CD14-positive monocyte (primary cell): ENCODE measurements around the gene CKAP5. TPM values are rescaled to one million over a fixed set of nuclear protein-coding genes. Genes with fewer than 3 reads are reported as not detected.

Source experiments
- DNase-seq, 3 donors: peaks; one replicate each; pipeline ENCODE4 v3.0.0-alpha.2; 2011 to 2022
- H2AFZ ChIP-seq: 2 replicates; pipeline ENCODE4 v1.6.0; 2012; ENCODE audit warnings: mild to moderate bottlenecking, low read depth, low read length, inconsistent platforms; ENCODE audit not compliant: insufficient read depth, poor library complexity, severe bottlenecking
- H3K27ac ChIP-seq, 2 donors: 1 replicate in 1 of 2; 2 replicates in 1 of 2; pipeline ENCODE4 v1.5.1; 2012 to 2013; ENCODE audit warnings: low read length in 2 of 2, control low read depth in 1 of 2, inconsistent platforms in 1 of 2, low read depth in 1 of 2, mild to moderate bottlenecking in 1 of 2
- H3K27me3 ChIP-seq, 2 donors: one replicate each; pipeline versions ENCODE4 v1.6.0 to v1.6.1; 2011 to 2013; ENCODE audit warnings: low read length in 2 of 2; ENCODE audit not compliant: control insufficient read depth in 2 of 2, insufficient read depth in 2 of 2
- H3K36me3 ChIP-seq, 2 donors: replicated peaks in 1 of 2; 1 replicate in 1 of 2; 2 replicates in 1 of 2; pipeline versions ENCODE4 v1.5.1 to v1.6.1; 2012 to 2013; ENCODE audit warnings: low read length in 2 of 2, control low read depth in 1 of 2, inconsistent platforms in 1 of 2, mild to moderate bottlenecking in 1 of 2; ENCODE audit not compliant: insufficient read depth in 2 of 2, control insufficient read depth in 1 of 2
- H3K4me1 ChIP-seq, 2 donors: 1 replicate in 1 of 2; 2 replicates in 1 of 2; pipeline versions ENCODE4 v1.5.1 to v1.6.1; 2012 to 2013; ENCODE audit warnings: low read length in 2 of 2, control low read depth in 1 of 2, inconsistent platforms in 1 of 2, mild to moderate bottlenecking in 1 of 2, moderate library complexity in 1 of 2; ENCODE audit not compliant: insufficient read depth in 2 of 2, control insufficient read depth in 1 of 2
- H3K4me2 ChIP-seq: replicated peaks from 2 replicates; pipeline ENCODE3; 2012; ENCODE audit warnings: low read length, moderate library complexity, mild to moderate bottlenecking; ENCODE audit not compliant: poor library complexity, severe bottlenecking; ENCODE audit errors: extremely low read depth
- H3K4me3 ChIP-seq, 3 experiments: fragments of 200-600 bp in 1 of 3; sonication (generic) in 1 of 3; replicated peaks in 1 of 3; 1 replicate in 2 of 3; 2 replicates in 1 of 3; pipeline ENCODE4 v1.5.1; 2011 to 2013; ENCODE audit warnings: low read length in 3 of 3, mild to moderate bottlenecking in 3 of 3, control low read depth in 2 of 3, low read depth in 2 of 3, inconsistent platforms in 1 of 3, moderate library complexity in 1 of 3
- H3K79me2 ChIP-seq: 2 replicates; pipeline ENCODE4 v1.6.0; 2012; ENCODE audit warnings: mild to moderate bottlenecking, control low read depth, inconsistent platforms, low read length, moderate library complexity; ENCODE audit not compliant: insufficient read depth
- H3K9ac ChIP-seq: 2 replicates; pipeline ENCODE4 v1.6.0; 2017; ENCODE audit warnings: low read length, mild to moderate bottlenecking; ENCODE audit not compliant: insufficient read depth, poor library complexity, severe bottlenecking
- H3K9me3 ChIP-seq, 2 donors: replicated peaks in 1 of 2; 1 replicate in 1 of 2; 2 replicates in 1 of 2; pipeline versions ENCODE4 v1.5.1 to v1.6.1; 2012 to 2013; ENCODE audit warnings: low read length in 2 of 2, control low read depth in 1 of 2; ENCODE audit not compliant: control insufficient read depth in 1 of 2, insufficient read depth in 1 of 2
- H4K20me1 ChIP-seq: 2 replicates; pipeline ENCODE4 v1.6.0; 2012; ENCODE audit warnings: mild to moderate bottlenecking, low read length, control low read depth, moderate library complexity; ENCODE audit not compliant: insufficient read depth
- H3K27ac Mint-ChIP-seq, 7 donors: one replicate each; pipeline ENCODE4 v1.8.0; 2020; ENCODE audit warnings: mild to moderate bottlenecking in 7 of 7, mixed read lengths in 7 of 7, moderate library complexity in 6 of 7, inconsistent platforms in 2 of 7
- H3K27me3 Mint-ChIP-seq, 3 donors: one replicate each; pipeline ENCODE4 v1.8.0; 2021 to 2022; ENCODE audit warnings: low read depth in 3 of 3, mild to moderate bottlenecking in 3 of 3, mixed read lengths in 3 of 3, moderate library complexity in 3 of 3, inconsistent platforms in 1 of 3
- H3K36me3 Mint-ChIP-seq, 2 donors: one replicate each; pipeline ENCODE4 v1.8.0; 2020; ENCODE audit warnings: mixed read lengths in 2 of 2, inconsistent platforms in 1 of 2, mild to moderate bottlenecking in 1 of 2
- H3K4me1 Mint-ChIP-seq: one replicate; pipeline ENCODE4 v1.8.0; 2020; ENCODE audit warnings: mild to moderate bottlenecking, mixed read lengths
- H3K4me3 Mint-ChIP-seq, 2 donors: one replicate each; pipeline ENCODE4 v1.8.0; 2020; ENCODE audit warnings: mild to moderate bottlenecking in 2 of 2, mixed read lengths in 2 of 2, moderate library complexity in 1 of 2
- H3K9me3 Mint-ChIP-seq, 7 donors: one replicate each; pipeline ENCODE4 v1.8.0; 2020 to 2022; ENCODE audit warnings: mixed read lengths in 7 of 7, mild to moderate bottlenecking in 6 of 7, moderate library complexity in 6 of 7, inconsistent platforms in 2 of 7
- WGBS: methylation state at CpG from one replicate; pipeline ENCODE4 v1.1.5; 2013; ENCODE audit warnings: missing lambda C conversion rate; ENCODE audit not compliant: insufficient coverage; 5-methylcytosine and 5-hydroxymethylcytosine counted together
- intact Hi-C, 2 donors: fragments of 100-400 bp; cut with micrococcal nuclease; formaldehyde crosslinking; loops; one replicate each; pipeline versions ENCODE4 v1.15.0 to v1.15.1; 2023
- polyA plus RNA-seq, 3 donors: library from polyadenylated mRNA; depleted of rRNA in 1 of 3; unstranded in 2 of 3; stranded (reverse) in 1 of 3; fragments of 300-500 nt in 2 of 3; fragments of >200 nt in 1 of 3; fragmentation: Illumina TruSeq in 2 of 3; gene quantifications; 1 replicate in 2 of 3; 2 replicates in 1 of 3; pipeline ENCODE4 v1.2.3, GENCODE V29; 2012 to 2021
- TF ChIP-seq, protein P1 (sequence below): fragments of 200-600 bp; IDR thresholded peaks from one replicate; pipeline ENCODE4 v1.8.0; 2022; ENCODE audit warnings: antibody characterized with exemption, mild to moderate bottlenecking

CKAP5 gene
- polyA plus RNA-seq, 3 donors, result 6.4 to 10.2 (median 7.9) TPM

DNA sequence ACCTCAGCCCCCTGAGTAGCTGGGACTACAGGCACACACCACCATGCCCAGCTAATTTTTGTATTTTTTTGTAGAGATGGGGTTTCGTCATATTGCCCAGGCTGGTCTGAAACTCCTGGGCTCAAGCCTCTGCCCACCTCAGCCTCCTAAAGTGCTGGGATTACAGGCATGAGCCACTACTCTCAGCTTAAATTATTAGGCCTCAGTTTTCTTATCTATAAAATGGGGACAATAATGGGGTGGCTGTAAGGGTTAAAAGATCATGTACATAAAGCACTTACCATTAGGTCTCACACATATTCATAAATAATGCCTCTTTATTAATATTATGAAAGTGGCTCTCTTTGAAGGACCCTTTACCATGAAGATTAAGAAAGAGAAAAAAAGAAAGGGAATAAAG lies 31.5 kb upstream of the CKAP5 start:
- no peak for DNase-seq
- no CpG with 5 or more reads among the region's 1 CpG for WGBS
- Histone ChIP-seq H3K79me2 (no peaks in the 10 kb centered on the region), H3K9me3 (no peaks in the 10 kb centered on the region), H3K27ac (no peak overlapping the region), H3K4me2 (no peak overlapping the region), H3K4me3 (no peak overlapping the region), H3K9ac (no peak overlapping the region), H3K27me3 (no peaks in the 10 kb centered on the region), H3K4me1 (no peaks in the 10 kb centered on the region), H3K36me3 (no peaks in the 10 kb centered on the region), H2AFZ (no peak overlapping the region), H4K20me1 (no peaks in the 10 kb centered on the region)
- Mint-ChIP-seq H3K9me3 (no peaks in the 10 kb centered on the region), H3K4me3 (no peak overlapping the region), H3K27ac (no peak overlapping the region), H3K4me1 (no peaks in the 10 kb centered on the region), H3K27me3 (peaks cover 0 to 9% (median 7%) of the 10 kb centered on the region in 3 donors), H3K36me3 (no peaks in the 10 kb centered on the region)
- intact Hi-C loops, result no loop called here
- TF ChIP-seq, protein P1, sequence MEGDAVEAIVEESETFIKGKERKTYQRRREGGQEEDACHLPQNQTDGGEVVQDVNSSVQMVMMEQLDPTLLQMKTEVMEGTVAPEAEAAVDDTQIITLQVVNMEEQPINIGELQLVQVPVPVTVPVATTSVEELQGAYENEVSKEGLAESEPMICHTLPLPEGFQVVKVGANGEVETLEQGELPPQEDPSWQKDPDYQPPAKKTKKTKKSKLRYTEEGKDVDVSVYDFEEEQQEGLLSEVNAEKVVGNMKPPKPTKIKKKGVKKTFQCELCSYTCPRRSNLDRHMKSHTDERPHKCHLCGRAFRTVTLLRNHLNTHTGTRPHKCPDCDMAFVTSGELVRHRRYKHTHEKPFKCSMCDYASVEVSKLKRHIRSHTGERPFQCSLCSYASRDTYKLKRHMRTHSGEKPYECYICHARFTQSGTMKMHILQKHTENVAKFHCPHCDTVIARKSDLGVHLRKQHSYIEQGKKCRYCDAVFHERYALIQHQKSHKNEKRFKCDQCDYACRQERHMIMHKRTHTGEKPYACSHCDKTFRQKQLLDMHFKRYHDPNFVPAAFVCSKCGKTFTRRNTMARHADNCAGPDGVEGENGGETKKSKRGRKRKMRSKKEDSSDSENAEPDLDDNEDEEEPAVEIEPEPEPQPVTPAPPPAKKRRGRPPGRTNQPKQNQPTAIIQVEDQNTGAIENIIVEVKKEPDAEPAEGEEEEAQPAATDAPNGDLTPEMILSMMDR, result no peak

GRCh38 chr11:46876471-46876870 lies 30.4 kb upstream of the CKAP5 start:
- no peak overlapping the region for H3K4me2 ChIP-seq
- H3K9me3 Mint-ChIP-seq, result no peaks in the 10 kb centered on the region
- no peaks in the 10 kb centered on the region for H3K4me1 ChIP-seq
- no peak overlapping the region for H3K27ac Mint-ChIP-seq
- H4K20me1 ChIP-seq, result no peaks in the 10 kb centered on the region
- H3K36me3 Mint-ChIP-seq, result no peaks in the 10 kb centered on the region
- TF ChIP-seq, protein P1, result no peak
- no peak overlapping the region for H2AFZ ChIP-seq
- intact Hi-C loops, result no loop called here
- peaks cover 0 to 9% (median 3%) of the 10 kb centered on the region in 3 donors for H3K27me3 Mint-ChIP-seq
- H3K4me3 Mint-ChIP-seq, result no peak overlapping the region
- DNase-seq, result no peak
- H3K4me1 Mint-ChIP-seq, result no peaks in the 10 kb centered on the region
- no peaks in the 10 kb centered on the region for H3K27me3 ChIP-seq
- H3K36me3 ChIP-seq, result no peaks in the 10 kb centered on the region
- WGBS, result 97% methylated on average over 10 of the region's 11 CpGs
- H3K9ac ChIP-seq, result no peak overlapping the region
- H3K9me3 ChIP-seq, result no peaks in the 10 kb centered on the region
- H3K79me2 ChIP-seq, result no peaks in the 10 kb centered on the region
- H3K4me3 ChIP-seq, result no peak overlapping the region
- no peak overlapping the region for H3K27ac ChIP-seq
